Loucy (cell line): ENCODE results near the gene KLHDC8B.
A peak's percentile ranks its signal among the peaks of the same experiment; 100 is the strongest.

Experiments used
- EZH2phosphoT487 ChIP-seq: fragments of 200-600 bp; IDR thresholded peaks from 2 replicates; pipeline ENCODE4 v1.6.1; 2018; ENCODE audit warnings: antibody characterized with exemption, mild to moderate bottlenecking, moderate library complexity, borderline replicate concordance
- TF ChIP-seq, protein P1 (sequence below): fragments of 200-600 bp; sonication (generic); conservative IDR thresholded peaks from 2 replicates; pipeline ENCODE4 v1.5.1; 2014; ENCODE audit warnings: mild to moderate bottlenecking, antibody characterized with exemption, low read length

DNA sequence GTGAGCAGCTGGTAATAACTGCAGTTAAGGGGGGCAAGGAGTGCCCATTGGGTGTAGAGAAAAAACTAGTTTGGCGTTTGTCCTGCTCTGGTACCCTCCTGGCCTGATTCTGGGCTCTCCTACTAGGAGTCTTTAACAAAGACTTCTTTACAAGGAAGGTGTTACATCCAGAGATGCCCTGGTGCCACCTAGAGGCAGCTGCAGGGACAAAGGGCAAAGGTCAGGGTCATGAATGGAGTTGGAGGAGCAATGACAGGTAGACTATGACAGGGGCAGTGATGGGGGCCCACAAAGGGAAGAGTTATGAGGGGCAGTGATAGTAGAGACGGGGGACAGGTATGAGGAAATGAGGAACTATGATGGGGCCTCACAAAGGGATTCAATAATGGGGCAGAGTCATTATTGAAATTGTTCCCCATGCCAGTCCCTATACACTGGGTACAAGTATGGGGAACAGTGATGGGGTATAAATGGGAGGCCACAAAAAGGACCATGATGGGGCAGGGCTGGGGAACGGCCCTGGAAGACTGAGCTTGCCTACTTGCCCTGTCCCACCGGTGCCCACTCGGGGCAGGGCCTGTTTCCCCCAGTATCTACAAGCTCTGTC is 13.2 kb upstream of the KLHDC8B start:
- TF ChIP-seq, protein P1, sequence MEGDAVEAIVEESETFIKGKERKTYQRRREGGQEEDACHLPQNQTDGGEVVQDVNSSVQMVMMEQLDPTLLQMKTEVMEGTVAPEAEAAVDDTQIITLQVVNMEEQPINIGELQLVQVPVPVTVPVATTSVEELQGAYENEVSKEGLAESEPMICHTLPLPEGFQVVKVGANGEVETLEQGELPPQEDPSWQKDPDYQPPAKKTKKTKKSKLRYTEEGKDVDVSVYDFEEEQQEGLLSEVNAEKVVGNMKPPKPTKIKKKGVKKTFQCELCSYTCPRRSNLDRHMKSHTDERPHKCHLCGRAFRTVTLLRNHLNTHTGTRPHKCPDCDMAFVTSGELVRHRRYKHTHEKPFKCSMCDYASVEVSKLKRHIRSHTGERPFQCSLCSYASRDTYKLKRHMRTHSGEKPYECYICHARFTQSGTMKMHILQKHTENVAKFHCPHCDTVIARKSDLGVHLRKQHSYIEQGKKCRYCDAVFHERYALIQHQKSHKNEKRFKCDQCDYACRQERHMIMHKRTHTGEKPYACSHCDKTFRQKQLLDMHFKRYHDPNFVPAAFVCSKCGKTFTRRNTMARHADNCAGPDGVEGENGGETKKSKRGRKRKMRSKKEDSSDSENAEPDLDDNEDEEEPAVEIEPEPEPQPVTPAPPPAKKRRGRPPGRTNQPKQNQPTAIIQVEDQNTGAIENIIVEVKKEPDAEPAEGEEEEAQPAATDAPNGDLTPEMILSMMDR: peak; percentile 76
- no peak for TF ChIP-seq EZH2phosphoT487
